HG03025 (cell line): ENCODE data around the gene UGT1A3.

Source experiments
- ATAC-seq: cut with Tn5 transposase; IDR thresholded peaks from one replicate; pipeline ENCODE4 v1.9.1; 2021; ENCODE audit warnings: mild to moderate bottlenecking, moderate library complexity; ENCODE audit not compliant: unreplicated experiment, low FRiP score

UGT1A3 gene

DNA sequence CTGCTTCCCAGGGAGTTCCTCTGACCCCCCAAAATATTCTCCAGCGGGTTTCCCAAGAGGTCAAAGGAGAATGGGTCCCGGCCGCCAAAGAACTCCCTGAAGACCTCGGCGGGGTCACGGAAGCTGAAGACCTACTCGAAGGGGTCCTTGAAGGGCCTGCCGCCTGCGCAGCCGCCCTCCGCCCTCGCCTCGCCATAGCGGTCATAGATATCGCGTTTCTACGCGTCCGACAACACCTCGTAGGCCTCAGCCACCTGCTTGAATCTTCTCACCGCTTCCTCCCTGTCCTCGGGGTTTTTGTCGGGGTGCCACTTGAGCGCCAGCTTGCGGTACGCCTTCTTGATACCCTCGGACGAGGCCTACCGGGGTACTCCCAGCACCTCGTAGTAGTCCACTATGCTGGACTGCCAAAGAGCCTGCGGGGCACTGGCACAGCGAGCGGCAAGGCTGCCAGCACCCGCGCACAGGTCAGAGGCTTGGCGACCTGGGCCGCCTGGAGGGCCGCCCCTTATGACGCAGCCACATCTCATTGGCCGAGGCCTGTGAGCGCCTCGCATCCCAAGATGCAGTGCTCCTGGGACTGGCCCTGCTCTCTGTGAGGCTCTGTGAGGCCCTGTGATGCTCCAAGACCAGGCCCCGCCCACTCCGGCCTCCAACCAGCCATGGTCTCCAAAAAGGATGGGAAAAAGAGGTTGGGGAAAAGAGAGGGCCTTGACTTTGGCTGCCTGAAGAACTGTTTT is 26.2 kb downstream of the UGT1A3 start:
- no peak for ATAC-seq

DNA sequence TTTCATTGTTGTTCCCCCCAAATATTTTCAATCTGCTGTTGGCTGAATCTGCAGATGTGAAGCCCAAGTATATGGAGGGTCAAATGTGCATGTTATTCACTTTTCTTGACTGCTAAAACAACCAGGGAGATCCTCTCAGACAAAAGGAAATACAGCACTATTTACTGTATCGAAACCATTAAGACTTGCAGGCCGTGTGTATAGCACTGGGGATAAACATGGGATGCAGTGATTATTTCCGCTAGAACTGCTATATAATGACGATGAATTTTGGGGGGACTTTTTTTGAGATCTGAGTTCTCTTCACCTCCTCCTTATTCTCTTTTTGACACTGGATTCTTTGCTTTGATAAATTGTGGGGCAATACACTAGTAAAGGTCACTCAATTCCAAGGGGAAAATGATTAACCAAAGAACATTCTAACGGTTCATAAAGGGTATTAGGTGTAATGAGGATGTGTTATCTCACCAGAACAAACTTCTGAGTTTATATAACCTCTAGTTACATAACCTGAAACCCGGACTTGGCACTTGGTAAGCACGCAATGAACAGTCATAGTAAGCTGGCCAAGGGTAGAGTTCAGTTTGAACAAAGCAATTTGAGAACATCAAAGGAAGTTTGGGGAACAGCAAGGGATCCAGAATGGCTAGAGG is 27.7 kb downstream of the UGT1A3 start:
- ATAC-seq: no peak

DNA sequence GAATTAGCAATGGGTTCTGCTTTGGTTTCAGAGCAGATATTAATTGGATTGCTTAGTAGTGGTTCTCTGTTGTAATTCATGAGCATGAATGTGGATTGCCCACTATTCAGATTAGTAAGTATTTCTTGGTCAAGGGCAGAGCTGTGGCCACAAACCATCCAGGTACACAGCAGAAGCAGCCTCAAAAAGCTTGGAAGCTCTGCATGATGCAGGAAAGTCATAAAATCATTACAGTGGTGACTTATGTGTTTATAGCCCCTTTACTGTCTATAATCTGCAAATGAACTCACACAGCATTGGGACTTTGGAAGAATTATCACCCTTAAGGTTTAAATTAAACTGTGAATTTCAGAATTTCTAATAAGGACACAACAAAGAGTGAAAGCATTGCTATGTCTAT is 29.3 kb downstream of the UGT1A3 start:
- no peak for ATAC-seq

DNA sequence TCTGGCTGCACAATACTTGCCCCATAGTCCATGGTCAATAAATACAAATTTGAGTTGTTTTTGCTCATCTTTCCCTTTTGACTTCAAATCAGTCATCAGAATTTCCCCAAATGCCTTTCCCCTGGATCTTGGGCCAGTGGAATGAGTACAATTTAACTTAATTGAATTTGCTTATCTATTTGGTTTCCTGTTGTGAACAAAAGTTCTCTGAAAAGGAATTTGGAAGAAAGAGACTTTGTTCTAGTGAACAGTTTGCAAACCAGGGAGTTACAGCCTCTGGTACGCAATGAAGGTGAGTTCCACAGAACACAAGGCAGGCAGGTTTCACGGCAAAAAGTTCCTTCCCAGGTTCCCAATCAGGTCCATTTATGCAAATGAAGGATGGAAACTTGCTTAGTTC is 30.0 kb downstream of the UGT1A3 start:
- ATAC-seq: no peak

DNA sequence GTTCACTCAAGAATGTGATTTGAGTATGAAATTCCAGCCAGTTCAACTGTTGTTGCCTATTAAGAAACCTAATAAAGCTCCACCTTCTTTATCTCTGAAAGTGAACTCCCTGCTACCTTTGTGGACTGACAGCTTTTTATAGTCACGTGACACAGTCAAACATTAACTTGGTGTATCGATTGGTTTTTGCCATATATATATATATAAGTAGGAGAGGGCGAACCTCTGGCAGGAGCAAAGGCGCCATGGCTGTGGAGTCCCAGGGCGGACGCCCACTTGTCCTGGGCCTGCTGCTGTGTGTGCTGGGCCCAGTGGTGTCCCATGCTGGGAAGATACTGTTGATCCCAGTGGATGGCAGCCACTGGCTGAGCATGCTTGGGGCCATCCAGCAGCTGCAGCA is 31.2 kb downstream of the UGT1A3 start, which contains the start of gene UGT1A1:
Gene UGT1A1 (plus strand): TSS at position 228 of the 400 bp plus-strand sequence. CDS start 18 bp downstream, at position 246.
- ATAC-seq: no peak

DNA sequence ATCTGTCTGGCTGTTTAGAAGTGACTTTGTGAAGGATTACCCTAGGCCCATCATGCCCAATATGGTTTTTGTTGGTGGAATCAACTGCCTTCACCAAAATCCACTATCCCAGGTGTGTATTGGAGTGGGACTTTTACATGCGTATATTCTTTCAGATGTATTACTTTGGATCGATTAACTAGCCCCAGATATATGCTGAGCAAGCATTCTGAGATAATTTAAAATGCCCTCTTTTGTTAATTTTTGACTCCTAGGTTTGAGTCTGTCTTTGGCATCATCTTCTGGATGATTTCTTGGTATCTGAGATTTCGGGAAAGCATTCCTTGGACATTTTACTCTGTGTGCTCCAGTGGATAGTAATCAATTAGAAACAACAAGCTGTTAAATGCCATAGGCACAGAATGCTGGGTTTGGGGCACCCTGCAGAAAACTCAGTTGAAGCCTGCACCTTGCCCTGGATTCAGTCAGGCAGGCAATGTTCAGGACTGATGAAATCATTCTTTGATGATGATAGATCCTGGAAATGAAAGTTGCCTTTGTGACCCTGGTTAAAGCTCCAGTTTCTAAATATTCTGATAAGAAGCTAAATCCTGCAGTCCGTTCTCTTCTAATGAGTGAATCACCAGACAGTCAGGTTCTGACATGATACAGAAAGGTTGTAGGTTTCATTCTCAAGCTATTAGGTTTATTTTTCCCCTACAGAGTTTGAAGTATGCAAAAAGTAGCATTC is 32.4 kb downstream of the UGT1A3 start:
- ATAC-seq: no peak

DNA sequence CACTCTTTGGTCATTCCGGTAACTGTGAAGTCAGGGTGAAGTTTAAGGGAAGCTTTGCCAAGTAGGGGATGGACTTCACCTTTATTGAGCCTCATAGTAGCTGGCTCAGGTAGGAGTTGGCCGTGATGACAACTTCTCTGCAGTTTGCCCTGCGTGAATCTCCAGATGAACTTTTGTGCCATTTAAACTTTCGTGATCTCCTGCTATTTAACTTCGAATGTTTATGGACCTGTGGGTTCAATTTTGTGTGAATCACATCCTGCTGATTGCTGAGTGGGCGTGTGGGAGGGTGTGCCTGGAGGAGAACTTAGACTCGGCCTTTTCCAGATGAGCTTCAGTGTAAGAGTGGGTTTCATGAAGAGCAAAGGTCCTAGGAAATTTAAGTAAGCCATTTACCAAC is 35.4 kb downstream of the UGT1A3 start:
- no peak for ATAC-seq

DNA sequence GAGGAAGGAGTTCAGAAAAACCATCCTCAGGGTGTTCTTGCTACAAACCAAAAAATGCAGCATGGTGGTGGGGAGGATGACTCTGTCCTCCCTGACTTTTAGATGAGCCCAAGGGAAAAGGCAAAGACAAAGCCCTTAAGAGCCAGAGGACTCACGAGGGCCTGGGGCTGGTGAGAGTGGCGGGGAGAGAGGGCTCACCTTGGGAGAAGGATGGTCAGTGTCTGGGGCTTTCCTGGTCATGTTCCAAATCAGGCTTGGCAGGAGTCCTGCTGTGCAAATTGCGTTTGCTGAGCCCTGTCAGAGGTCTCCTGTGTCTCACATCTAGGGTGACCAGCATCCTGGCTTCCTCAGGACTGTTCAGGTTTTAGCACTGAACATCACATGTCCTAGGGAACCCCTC is 35.9 kb downstream of the UGT1A3 start:
- no peak for ATAC-seq

DNA sequence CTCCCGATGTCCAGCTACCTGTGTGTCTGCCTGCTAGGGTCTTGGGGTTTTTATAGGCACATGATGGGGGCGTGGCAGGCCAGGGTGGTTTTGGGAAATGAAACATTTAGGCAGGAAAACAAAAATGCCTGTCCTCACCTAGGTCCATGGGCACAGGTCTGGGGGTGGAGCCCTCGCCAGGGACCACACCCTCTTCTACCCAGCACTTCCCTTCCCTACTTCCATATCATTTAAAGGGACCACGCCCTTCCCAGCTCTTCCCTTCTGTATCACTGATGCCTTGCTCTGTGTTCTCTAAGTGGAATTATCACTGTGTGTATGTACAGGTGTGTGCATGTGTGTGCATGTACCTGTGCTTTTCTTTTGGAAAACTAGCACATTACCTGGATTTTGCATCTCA is 37.6 kb downstream of the UGT1A3 start:
- no peak for ATAC-seq

DNA sequence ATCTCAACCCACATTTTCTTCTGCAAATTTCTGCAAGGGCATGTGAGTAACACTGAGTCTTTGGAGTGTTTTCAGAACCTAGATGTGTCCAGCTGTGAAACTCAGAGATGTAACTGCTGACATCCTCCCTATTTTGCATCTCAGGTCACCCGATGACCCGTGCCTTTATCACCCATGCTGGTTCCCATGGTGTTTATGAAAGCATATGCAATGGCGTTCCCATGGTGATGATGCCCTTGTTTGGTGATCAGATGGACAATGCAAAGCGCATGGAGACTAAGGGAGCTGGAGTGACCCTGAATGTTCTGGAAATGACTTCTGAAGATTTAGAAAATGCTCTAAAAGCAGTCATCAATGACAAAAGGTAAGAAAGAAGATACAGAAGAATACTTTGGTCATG is 39.2 kb downstream of the UGT1A3 start:
- no peak for ATAC-seq

DNA sequence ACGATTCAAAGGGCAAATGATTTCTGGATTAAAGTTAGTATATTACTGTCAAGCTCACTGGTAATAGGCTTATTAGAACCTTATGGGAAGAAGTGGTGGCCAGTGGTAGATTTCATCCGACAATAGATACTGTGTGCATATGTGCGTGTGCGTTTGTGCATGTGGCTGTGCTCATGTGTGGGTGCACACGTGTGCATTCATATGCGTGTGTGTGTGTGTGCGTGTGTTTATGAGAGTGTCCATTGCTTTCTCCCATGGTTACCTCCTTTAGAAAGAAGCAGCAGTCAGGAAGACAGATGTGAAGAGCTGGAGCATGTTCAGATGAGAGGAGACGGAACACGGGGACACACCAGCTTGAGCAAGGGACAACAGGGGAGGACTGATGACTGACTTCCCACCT is 40.4 kb downstream of the UGT1A3 start:
- ATAC-seq: no peak

DNA sequence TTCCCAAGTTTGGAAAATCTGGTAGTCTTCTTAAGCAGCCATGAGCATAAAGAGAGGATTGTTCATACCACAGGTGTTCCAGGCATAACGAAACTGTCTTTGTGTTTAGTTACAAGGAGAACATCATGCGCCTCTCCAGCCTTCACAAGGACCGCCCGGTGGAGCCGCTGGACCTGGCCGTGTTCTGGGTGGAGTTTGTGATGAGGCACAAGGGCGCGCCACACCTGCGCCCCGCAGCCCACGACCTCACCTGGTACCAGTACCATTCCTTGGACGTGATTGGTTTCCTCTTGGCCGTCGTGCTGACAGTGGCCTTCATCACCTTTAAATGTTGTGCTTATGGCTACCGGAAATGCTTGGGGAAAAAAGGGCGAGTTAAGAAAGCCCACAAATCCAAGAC is 43.3 kb downstream of the UGT1A3 start:
- no peak for ATAC-seq

DNA sequence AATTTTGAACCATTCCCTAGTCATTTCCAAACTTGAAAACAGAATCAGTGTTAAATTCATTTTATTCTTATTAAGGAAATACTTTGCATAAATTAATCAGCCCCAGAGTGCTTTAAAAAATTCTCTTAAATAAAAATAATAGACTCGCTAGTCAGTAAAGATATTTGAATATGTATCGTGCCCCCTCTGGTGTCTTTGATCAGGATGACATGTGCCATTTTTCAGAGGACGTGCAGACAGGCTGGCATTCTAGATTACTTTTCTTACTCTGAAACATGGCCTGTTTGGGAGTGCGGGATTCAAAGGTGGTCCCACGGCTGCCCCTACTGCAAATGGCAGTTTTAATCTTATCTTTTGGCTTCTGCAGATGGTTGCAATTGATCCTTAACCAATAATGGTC is 43.7 kb downstream of the UGT1A3 start:
- no peak for ATAC-seq

DNA sequence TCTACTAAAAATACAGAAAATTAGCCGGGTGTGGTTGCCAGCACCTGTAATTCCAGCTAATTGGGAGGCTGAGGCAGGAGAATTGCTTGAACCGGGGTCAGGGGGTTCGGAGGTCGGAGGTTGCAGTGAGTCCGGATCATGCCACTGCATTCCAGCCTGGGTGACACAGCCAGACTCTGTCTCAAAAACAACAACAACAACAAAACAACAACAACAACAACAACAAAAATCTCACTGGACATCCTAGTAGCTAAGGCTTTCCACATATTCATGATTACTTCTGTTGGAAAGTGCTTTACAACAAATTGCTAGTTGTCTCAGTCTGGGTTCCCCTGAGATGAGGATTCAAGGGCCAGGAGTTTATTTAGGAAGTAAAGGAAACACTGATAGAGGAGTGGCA is 45.0 kb downstream of the UGT1A3 start:
- no peak for ATAC-seq

DNA sequence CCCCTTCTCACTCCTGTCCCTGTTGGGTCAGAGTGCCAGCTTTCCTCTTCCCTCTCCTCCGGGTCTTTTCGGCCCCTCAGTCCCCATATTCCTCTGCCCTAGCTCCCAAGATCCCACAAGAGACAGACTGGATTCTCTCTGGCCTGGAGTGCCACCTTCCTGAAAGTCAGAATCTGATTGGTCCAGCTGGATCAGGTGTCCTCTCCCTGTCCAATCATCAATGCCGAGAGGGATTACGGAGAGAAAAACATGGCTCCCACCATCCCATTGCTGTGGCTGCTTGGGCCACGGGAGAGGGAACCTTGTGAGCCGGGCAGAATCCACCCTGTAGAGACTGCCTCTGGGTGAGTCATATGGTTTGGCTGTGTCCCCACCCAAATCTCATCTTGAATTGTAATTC is 46.6 kb downstream of the UGT1A3 start:
- ATAC-seq: no peak

DNA sequence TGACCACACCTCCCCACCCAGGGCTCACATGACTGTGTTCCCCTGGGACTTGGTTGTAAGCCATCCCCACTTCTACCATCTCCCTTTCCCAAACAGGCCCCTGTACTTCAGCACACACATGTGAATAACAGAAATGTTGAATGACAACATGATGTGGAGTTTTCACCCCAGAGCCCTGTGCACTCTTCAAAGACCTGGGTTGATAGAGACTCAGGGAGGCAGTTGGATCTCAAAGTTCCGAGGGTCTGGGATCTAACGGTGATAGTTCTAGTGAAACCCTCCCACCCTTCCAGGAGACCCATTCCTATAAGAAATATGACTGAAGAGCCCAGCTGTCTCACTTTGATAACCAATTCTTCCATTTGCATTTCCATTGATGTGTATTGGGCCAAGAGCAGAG is 49.2 kb downstream of the UGT1A3 start, which contains the start of gene MROH2A:
Gene MROH2A (plus strand): TSS at position 301 of the 400 bp plus-strand sequence. CDS start 1,029 bp downstream, outside the sequence.
- ATAC-seq: no peak

DNA sequence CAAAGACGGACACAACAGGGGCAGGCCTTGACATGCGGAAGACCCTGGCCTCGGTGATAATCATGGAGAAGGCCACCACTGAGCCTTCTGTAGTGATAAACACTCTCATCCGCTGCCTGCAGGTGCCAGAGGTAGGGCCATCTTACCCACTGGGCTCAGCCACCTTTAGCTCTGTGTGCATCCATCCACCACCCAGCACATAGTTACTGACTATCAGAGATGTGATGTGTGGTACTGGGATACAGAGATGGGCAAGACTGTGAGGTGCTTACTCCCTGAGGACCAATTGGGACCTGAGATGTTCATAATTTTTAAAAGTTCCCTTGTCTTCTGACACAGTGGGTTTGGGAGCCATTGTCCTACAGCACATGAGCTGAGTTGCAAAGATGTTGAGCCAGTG is 50.9 kb downstream of the UGT1A3 start:
- ATAC-seq: no peak

DNA sequence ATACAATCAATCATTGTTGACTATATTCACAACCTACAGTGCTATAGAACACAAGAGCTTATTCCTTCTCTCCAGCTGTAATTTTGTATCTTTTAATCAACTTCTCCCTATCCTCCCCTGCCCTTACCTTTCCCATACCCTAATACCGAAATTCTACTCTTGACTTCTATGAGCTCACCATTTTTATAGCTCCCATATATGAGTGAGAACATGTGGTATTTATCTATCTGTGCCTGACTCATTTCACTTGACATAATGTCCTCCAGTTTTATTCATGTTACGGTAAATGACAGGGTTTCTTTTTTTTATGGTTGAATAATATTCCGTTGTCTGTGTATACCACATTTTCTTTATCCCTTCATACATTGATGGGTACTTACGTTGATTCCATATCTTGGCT is 51.9 kb downstream of the UGT1A3 start:
- ATAC-seq: no peak

DNA sequence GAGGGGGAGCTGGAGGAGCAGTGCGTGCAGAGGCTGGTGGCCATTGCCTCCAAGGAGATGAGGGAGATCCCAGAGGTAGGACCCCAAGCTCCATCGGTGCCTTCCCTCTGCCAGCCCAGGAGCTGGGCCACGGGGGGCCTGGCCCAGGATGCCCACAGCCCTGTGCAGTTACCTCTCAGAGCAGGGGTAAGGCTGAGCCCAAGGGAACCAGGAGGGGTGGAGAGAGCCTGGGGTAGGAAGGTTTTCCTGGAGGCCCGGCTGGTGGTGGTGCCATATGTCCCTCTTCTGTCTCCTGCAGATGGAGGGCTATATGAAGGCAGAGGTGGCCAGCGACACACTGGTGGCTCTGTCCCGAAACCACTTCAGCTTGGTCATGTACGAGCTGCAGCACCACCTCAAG is 60.7 kb downstream of the UGT1A3 start:
- ATAC-seq: no peak

DNA sequence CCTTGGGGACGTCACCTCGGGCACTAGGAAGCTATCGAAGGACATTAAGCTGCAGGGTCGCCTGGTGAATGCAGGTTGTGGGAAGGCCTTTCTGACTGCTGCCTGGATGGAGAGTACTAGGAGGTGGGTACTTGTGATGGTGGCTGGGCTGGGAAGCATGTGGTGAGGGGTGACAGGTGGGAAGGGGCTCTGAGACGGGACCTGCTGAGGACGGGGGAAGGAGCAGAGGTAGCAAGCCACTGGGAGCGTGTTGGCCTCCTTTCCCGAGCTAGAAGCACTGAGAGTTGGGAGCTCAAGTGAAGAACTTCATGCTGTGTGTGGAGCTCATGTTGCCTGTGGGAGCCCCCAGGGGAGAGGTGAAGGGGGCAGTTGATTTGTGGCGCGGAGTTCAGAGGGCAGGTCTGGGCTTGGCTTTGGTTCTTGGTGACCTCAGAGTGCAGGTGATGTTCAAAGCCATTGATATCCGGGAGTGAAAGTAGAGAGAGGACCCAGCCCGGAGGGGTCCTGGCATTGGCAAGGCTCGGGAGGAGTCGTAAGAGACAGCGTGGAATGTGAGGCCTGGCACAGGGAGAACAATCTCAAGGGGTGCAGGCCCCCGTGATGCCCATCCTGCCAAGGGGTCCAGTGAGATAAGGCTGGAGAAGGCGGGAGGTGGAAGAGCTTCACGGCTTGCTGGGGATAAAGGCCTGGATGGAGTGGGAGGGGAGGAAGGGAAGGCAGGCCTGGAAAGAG is 62.5 kb downstream of the UGT1A3 start:
- no peak for ATAC-seq

DNA sequence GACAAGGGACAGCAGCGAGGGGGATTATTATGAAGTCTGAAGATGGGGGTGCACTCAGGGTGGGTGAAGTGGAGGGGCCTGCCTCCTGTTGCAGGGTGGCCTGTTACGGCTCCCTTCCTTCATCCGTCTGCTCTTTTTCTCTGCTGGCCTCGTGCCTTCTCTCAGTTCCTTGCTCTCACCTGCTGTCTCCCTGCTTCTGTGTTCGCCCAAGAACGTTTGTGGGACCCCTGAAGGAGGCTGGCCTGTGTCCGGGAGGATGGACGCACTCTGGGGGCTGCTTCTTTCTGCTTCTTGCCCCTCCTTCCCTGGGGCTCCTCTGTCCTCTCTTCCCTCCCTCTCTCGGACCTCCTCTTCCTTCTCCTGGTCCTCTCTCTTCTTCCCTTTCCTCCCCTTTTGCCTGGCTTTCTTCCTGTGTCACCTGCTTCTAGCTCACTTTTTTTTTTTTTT is 63.1 kb downstream of the UGT1A3 start:
- no peak for ATAC-seq
